ENCODE measurements around the gene CA10. TPM values are rescaled to one million over a fixed set of nuclear protein-coding genes. Genes with fewer than 3 reads are reported as not detected.

Gene CA10
- polyA plus RNA-seq, 1 donor (not counting 4 experiments of a cell fraction or from before 2014, with no cell fraction given), result 2.9 TPM

DNA sequence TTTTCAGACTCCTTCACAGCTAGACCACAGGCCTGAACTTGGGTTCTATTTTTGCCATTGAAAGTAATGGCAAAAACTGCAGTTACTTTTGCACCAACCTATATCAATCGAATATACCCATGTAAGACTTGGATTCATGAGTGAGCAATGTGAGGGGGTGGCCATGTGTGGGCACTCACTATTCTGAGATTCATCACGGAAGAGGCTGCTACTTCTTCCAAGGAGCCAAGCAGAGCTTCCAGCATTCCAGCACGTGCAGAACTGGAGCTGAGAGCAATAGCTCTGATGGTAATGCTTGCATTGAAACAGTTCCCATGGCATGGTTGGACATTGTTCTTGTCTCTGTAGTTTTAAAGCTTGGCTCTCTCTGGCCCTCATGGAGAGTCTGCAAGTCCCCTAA lies 327.6 kb downstream of the CA10 start:
- no peak for TF ChIP-seq EZH2 (IDR thresholded peaks at IDR 0.05; ENCODE audit: low read length)
- TF ChIP-seq, protein P1, sequence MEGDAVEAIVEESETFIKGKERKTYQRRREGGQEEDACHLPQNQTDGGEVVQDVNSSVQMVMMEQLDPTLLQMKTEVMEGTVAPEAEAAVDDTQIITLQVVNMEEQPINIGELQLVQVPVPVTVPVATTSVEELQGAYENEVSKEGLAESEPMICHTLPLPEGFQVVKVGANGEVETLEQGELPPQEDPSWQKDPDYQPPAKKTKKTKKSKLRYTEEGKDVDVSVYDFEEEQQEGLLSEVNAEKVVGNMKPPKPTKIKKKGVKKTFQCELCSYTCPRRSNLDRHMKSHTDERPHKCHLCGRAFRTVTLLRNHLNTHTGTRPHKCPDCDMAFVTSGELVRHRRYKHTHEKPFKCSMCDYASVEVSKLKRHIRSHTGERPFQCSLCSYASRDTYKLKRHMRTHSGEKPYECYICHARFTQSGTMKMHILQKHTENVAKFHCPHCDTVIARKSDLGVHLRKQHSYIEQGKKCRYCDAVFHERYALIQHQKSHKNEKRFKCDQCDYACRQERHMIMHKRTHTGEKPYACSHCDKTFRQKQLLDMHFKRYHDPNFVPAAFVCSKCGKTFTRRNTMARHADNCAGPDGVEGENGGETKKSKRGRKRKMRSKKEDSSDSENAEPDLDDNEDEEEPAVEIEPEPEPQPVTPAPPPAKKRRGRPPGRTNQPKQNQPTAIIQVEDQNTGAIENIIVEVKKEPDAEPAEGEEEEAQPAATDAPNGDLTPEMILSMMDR (optimal IDR thresholded peaks at IDR 0.05 in 1 of 3, IDR thresholded peaks at IDR 0.05 in 1 of 3, conservative IDR thresholded peaks at IDR 0.05 in 1 of 3; ENCODE audit: extremely low read depth in 1 of 3, insufficient read depth in 2 of 3, low read length in 3 of 3), result no peak
- dilution Hi-C loops (cut with MboI; ENCODE audit: extremely low pct_ligation_motif_present, low sequenced_read_pairs), result no loop called here
- DNase-seq (ENCODE audit: low read depth, low spot score), result no peak

DNA sequence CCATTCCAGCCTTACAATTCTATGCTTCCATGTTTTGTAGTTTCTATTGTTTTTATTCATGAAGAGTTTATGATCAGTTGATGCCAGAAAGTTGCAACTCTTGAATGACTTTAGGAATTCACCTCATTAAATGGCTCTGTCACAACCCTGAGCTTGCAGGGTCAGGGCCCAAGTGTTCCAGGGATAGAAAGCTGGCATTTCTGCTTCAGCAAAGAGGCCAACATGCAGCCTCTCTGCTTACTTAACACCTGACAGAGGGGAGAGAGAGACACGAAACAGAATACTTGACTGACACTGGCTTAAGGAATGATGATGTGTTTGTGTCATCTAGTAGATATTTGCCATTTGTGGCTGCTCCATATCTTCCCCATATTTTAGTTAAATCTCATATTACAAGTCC lies 328.1 kb downstream of the CA10 start:
- Histone ChIP-seq H3K36me3 (ENCODE audit: control insufficient read depth in 2 of 2, extremely low read depth in 1 of 2, insufficient read depth in 2 of 2, low read length in 2 of 2) (no peaks in the 10 kb centered on the region), H3K79me2 (ENCODE audit: control insufficient read depth, insufficient read depth, low read length) (no peaks in the 10 kb centered on the region), H3K4me3 (ENCODE audit: control insufficient read depth in 2 of 3, extremely low read depth in 1 of 3, insufficient read depth in 2 of 3, low read depth in 1 of 3, low read length in 3 of 3) (no peak overlapping the region), H4K20me1 (ENCODE audit: control insufficient read depth, extremely low read depth, insufficient read depth, low read length) (no peaks in the 10 kb centered on the region), H3K9ac (ENCODE audit: control insufficient read depth, extremely low read depth, insufficient read depth, low read length) (no peak overlapping the region), H3K4me2 (ENCODE audit: control insufficient read depth, extremely low read depth, insufficient read depth, low read depth, low read length) (no peak overlapping the region), H3K9me1 (ENCODE audit: control insufficient read depth, extremely low read depth, insufficient read depth, low read length) (no peaks in the 10 kb centered on the region), H3K9me3 (ENCODE audit: control insufficient read depth, low read depth, low read length) (no peaks in the 10 kb centered on the region), H2AFZ (ENCODE audit: control insufficient read depth, low read length) (no peak overlapping the region), H3K27me3 (ENCODE audit: control insufficient read depth, extremely low read depth, insufficient read depth, low read length) (no peaks in the 10 kb centered on the region), H3K27ac (ENCODE audit: control insufficient read depth, insufficient read depth, low read length) (no peak overlapping the region), H3K4me1 (ENCODE audit: control insufficient read depth, extremely low read depth, insufficient read depth, low read length) (no peaks in the 10 kb centered on the region)
- TF ChIP-seq, protein P1 (optimal IDR thresholded peaks at IDR 0.05 in 1 of 3, IDR thresholded peaks at IDR 0.05 in 1 of 3, conservative IDR thresholded peaks at IDR 0.05 in 1 of 3; ENCODE audit: extremely low read depth in 1 of 3, insufficient read depth in 2 of 3, low read length in 3 of 3), result no peak
- no peak for TF ChIP-seq EZH2 (IDR thresholded peaks at IDR 0.05; ENCODE audit: low read length)
- FAIRE-seq (no peak), DNase-seq (ENCODE audit: low read depth, low spot score) (no peak)
- dilution Hi-C loops (cut with MboI; ENCODE audit: extremely low pct_ligation_motif_present, low sequenced_read_pairs), result no loop called here

More for the DNA sequence above, 327.6 kb downstream of the CA10 start:
- Histone ChIP-seq H3K4me3 (ENCODE audit: control insufficient read depth in 2 of 3, extremely low read depth in 1 of 3, insufficient read depth in 2 of 3, low read depth in 1 of 3, low read length in 3 of 3) (no peak overlapping the region), H3K4me2 (ENCODE audit: control insufficient read depth, extremely low read depth, insufficient read depth, low read depth, low read length) (no peak overlapping the region), H3K27ac (ENCODE audit: control insufficient read depth, insufficient read depth, low read length) (no peak overlapping the region), H3K9me3 (ENCODE audit: control insufficient read depth, low read depth, low read length) (no peaks in the 10 kb centered on the region), H3K36me3 (ENCODE audit: control insufficient read depth in 2 of 2, extremely low read depth in 1 of 2, insufficient read depth in 2 of 2, low read length in 2 of 2) (no peaks in the 10 kb centered on the region), H3K79me2 (ENCODE audit: control insufficient read depth, insufficient read depth, low read length) (no peaks in the 10 kb centered on the region), H3K9ac (ENCODE audit: control insufficient read depth, extremely low read depth, insufficient read depth, low read length) (no peak overlapping the region), H3K27me3 (ENCODE audit: control insufficient read depth, extremely low read depth, insufficient read depth, low read length) (no peaks in the 10 kb centered on the region), H3K9me1 (ENCODE audit: control insufficient read depth, extremely low read depth, insufficient read depth, low read length) (no peaks in the 10 kb centered on the region), H3K4me1 (ENCODE audit: control insufficient read depth, extremely low read depth, insufficient read depth, low read length) (no peaks in the 10 kb centered on the region), H2AFZ (ENCODE audit: control insufficient read depth, low read length) (no peak overlapping the region), H4K20me1 (ENCODE audit: control insufficient read depth, extremely low read depth, insufficient read depth, low read length) (no peaks in the 10 kb centered on the region)
- FAIRE-seq, result no peak

Data from keratinocyte (primary cell).